K562 (cell line): Measurements from ENCODE around the gene HNRNPU. TPM values are rescaled to one million over a fixed set of nuclear protein-coding genes. Genes with fewer than 3 reads are reported as not detected.

ENCODE experiments used
- ATAC-seq: fragments of 200-7000 bp; cut with Tn5 transposase; 3 replicates; pipeline ENCODE4 v1.9.1; 2020; ENCODE audit warnings: moderate library complexity
- BruUV-seq: library from RNA; stranded (reverse); fragments of 400-500 nt; replicated peaks from 2 replicates; lab custom pipeline; 2021; lab: Mats Ljungman, UMichigan
- CTCF ChIA-PET: fragments of 300-600 bp; formaldehyde crosslinking; extraction: SDS; loops from one replicate; lab custom pipeline; 2021; ENCODE audit warnings: low intra/inter-chr PET ratio; lab: Yijun Ruan, JAX
- POLR2A ChIA-PET: fragments of 300-600, 350-650 bp; sonication (Branson Sonifier 250); formaldehyde crosslinking; extraction: SDS; loops from one replicate; lab custom pipeline; 2021; ENCODE audit warnings: antibody characterized with exemption, inconsistent platforms; lab: Yijun Ruan, JAX
- DNase-seq, 4 experiments: peaks; one replicate each; pipeline versions ENCODE4 v3.0.0 to v3.0.0-alpha.2; 2011 to 2018; ENCODE audit warnings: low spot score in 3 of 4, mixed read lengths in 3 of 4; ENCODE audit errors: extremely low read depth in 1 of 4
- FAIRE-seq: peaks from 2 replicates; lab custom pipeline; 2011; peaks lifted over from hg19 to GRCh38; lab: Jason Lieb, UNC
- H2AFZ ChIP-seq: 2 replicates; pipeline ENCODE4 v1.6.0; 2011; ENCODE audit warnings: low read depth, low read length, control low read depth, inconsistent platforms
- H3K27ac ChIP-seq: fragments of 200-600 bp; 3 replicates; pipeline ENCODE4 v1.8.0; 2011; ENCODE audit warnings: low read depth, mild to moderate bottlenecking, control low read depth, inconsistent platforms, low read length, moderate library complexity, mixed read lengths; ENCODE audit errors: extremely low read depth
- H3K27me3 ChIP-seq, 2 experiments: fragments of 300-600 bp in 1 of 2; 2 replicates in 1 of 2; 3 replicates in 1 of 2; pipeline versions ENCODE4 v1.6.0 to v1.8.0; 2011; ENCODE audit warnings: inconsistent platforms in 2 of 2, low read length in 2 of 2, mild to moderate bottlenecking in 1 of 2, mixed read lengths in 1 of 2, moderate library complexity in 1 of 2; ENCODE audit not compliant: control insufficient read depth in 2 of 2, insufficient read depth in 2 of 2
- H3K36me3 ChIP-seq: fragments of 300-600 bp; 3 replicates; pipeline ENCODE4 v1.8.0; 2011; ENCODE audit warnings: mild to moderate bottlenecking, low read length, inconsistent platforms; ENCODE audit not compliant: control insufficient read depth, insufficient read depth
- H3K4me1 ChIP-seq, 2 experiments: fragments of 200-600 bp in 1 of 2; replicated peaks in 1 of 2; 2 replicates in 1 of 2; 3 replicates in 1 of 2; pipeline versions ENCODE4 v1.5.1 to v1.8.0; 2011; ENCODE audit warnings: inconsistent platforms in 2 of 2, low read length in 2 of 2, mild to moderate bottlenecking in 1 of 2, mixed read lengths in 1 of 2, moderate library complexity in 1 of 2; ENCODE audit not compliant: control insufficient read depth in 2 of 2, insufficient read depth in 2 of 2
- H3K4me2 ChIP-seq: 2 replicates; pipeline ENCODE4 v1.6.1; 2011; ENCODE audit warnings: low read length, control low read depth, inconsistent platforms, mixed read lengths; ENCODE audit not compliant: insufficient read depth
- H3K4me3 ChIP-seq: fragments of 200-600 bp; sonication (generic), shearing (Covaris generic); 2 replicates; pipeline ENCODE4 v1.5.1; 2016; ENCODE audit warnings: control low read depth, inconsistent platforms
- H3K79me2 ChIP-seq: fragments of 200-600 bp; 3 replicates; pipeline ENCODE4 v1.8.0; 2011; ENCODE audit warnings: low read length, inconsistent platforms; ENCODE audit not compliant: control insufficient read depth, insufficient read depth
- H3K9ac ChIP-seq, 2 experiments: 2 replicates each; pipeline versions ENCODE4 v1.6.0 to v1.6.1; 2011; ENCODE audit warnings: low read depth in 2 of 2, low read length in 2 of 2, control low read depth in 1 of 2, inconsistent platforms in 1 of 2, mild to moderate bottlenecking in 1 of 2, mixed read lengths in 1 of 2; ENCODE audit not compliant: insufficient read depth in 1 of 2
- H3K9me1 ChIP-seq: one replicate; pipeline ENCODE4 v1.6.0; 2011; ENCODE audit warnings: inconsistent platforms, mild to moderate bottlenecking, low read length, moderate library complexity; ENCODE audit not compliant: control insufficient read depth, insufficient read depth
- H3K9me3 ChIP-seq: replicated peaks from 2 replicates; pipeline ENCODE4 v1.5.1; 2011; ENCODE audit warnings: low read depth, low read length, inconsistent platforms; ENCODE audit not compliant: control insufficient read depth, insufficient read depth
- H4K20me1 ChIP-seq: replicated peaks from 2 replicates; pipeline ENCODE4 v1.6.1; 2011; ENCODE audit warnings: low read length, inconsistent platforms, mixed read lengths; ENCODE audit not compliant: control insufficient read depth, insufficient read depth
- ARHGAP35 ChIP-seq: fragments of 450-650 bp; IDR thresholded peaks from 2 replicates; pipeline ENCODE4 v1.6.1; 2018; ENCODE audit not compliant: partially characterized antibody
- ATF3 ChIP-seq, 2 experiments: fragments of 450-650 bp in 1 of 2; sonication (generic) in 1 of 2; formaldehyde crosslinking in 1 of 2; IDR thresholded peaks in 1 of 2; conservative IDR thresholded peaks in 1 of 2; 2 replicates each; pipeline versions ENCODE4 v1.6.1 to v1.8.1; 2016 to 2023; ENCODE audit warnings: mild to moderate bottlenecking in 2 of 2, moderate library complexity in 2 of 2, inconsistent platforms in 1 of 2, missing genetic modification reagents in 1 of 2
- CEBPG ChIP-seq, 3 experiments: fragments of 200-800 bp in 1 of 3; sonication (Bioruptor generic) in 1 of 3; sonication (generic) in 1 of 3; formaldehyde crosslinking in 1 of 3; IDR thresholded peaks in 2 of 3; conservative IDR thresholded peaks in 1 of 3; 2 replicates each; pipeline versions ENCODE4 v1.6.1 to v1.8.0; 2016 to 2022; ENCODE audit warnings: missing compliant biosample characterization in 2 of 3, missing genetic modification characterization in 2 of 3, mild to moderate bottlenecking in 1 of 3, missing genetic modification reagents in 1 of 3
- CXXC5 ChIP-seq: fragments of 250-450 bp; sonication (Bioruptor Pico); IDR thresholded peaks from 2 replicates; pipeline ENCODE4 v1.8.0; 2022; ENCODE audit warnings: inconsistent platforms, mild to moderate bottlenecking, moderate library complexity
- ELF4 ChIP-seq: fragments of 450-650 bp; formaldehyde crosslinking; IDR thresholded peaks from 2 replicates; pipeline ENCODE4 v1.4.0; 2022; ENCODE audit warnings: missing genetic modification characterization
- MNT ChIP-seq, 2 experiments: fragments of 450-650 bp; conservative IDR thresholded peaks; 2 replicates each; pipeline ENCODE4 v1.6.1; 2017; ENCODE audit warnings: mild to moderate bottlenecking in 2 of 2, moderate library complexity in 2 of 2
- POLR2A ChIP-seq: fragments of 450-650 bp; conservative IDR thresholded peaks from 2 replicates; pipeline ENCODE4 v1.6.1; 2016
- POLR2AphosphoS5 ChIP-seq: IDR thresholded peaks from 2 replicates; pipeline ENCODE4 v1.6.1; 2011; ENCODE audit warnings: mild to moderate bottlenecking, low read depth, low read length, moderate library complexity; ENCODE audit not compliant: control insufficient read depth, insufficient read depth
- POLR2G ChIP-seq: fragments of 200-400 bp; formaldehyde crosslinking; IDR thresholded peaks from 2 replicates; pipeline ENCODE4 v1.6.1; 2017; ENCODE audit warnings: low read depth, mild to moderate bottlenecking, antibody characterized with exemption, low read length, moderate library complexity
- POLR2H ChIP-seq: IDR thresholded peaks from 2 replicates; pipeline ENCODE4 v1.6.1; 2016; ENCODE audit warnings: missing genetic modification characterization, low read depth, mild to moderate bottlenecking, control low read depth, missing compliant biosample characterization, moderate library complexity
- RBFOX2 ChIP-seq: fragments of 200-400 bp; formaldehyde crosslinking; IDR thresholded peaks from 2 replicates; pipeline ENCODE4 v1.6.1; 2017; ENCODE audit warnings: low read depth, mild to moderate bottlenecking, low read length, moderate library complexity
- RBM22 ChIP-seq: fragments of 200-400 bp; formaldehyde crosslinking; IDR thresholded peaks from 2 replicates; pipeline ENCODE4 v1.6.1; 2018; ENCODE audit warnings: low read length, low read depth; ENCODE audit not compliant: poor library complexity, severe bottlenecking
- SMAD2 ChIP-seq: fragments of 150-350 bp; IDR thresholded peaks from 2 replicates; pipeline ENCODE4 v1.6.1; 2014; ENCODE audit warnings: low read depth, mild to moderate bottlenecking, low read length
- SNRNP70 ChIP-seq: fragments of 200-400 bp; formaldehyde crosslinking; optimal IDR thresholded peaks from 2 replicates; pipeline ENCODE3; 2017; ENCODE audit warnings: low read depth, low read length
- ZNF695 ChIP-seq: fragments of 450-650 bp; formaldehyde crosslinking; IDR thresholded peaks from 2 replicates; pipeline ENCODE4 v1.4.0; 2020; ENCODE audit warnings: mild to moderate bottlenecking, moderate library complexity
- WGBS: fragments of 100-300 bp; shearing (Covaris generic); methylation state at CpG from one replicate; pipeline ENCODE4 v1.1.6; 2016; ENCODE audit warnings: low coverage, mixed read lengths; ENCODE audit not compliant: insufficient coverage; ENCODE audit errors: missing lambda C conversion rate; 5-methylcytosine and 5-hydroxymethylcytosine counted together
- in situ Hi-C: fragments of 300-500 bp; cut with MboI; formaldehyde crosslinking; loops from 4 replicates; pipeline ENCODE4 v1.15.0; 2018; ENCODE audit warnings: inconsistent platforms, mixed read lengths
- intact Hi-C: fragments of 100-400 bp; cut with micrococcal nuclease; formaldehyde crosslinking; loops from 2 replicates; pipeline ENCODE4 v1.14.2; 2022
- polyA plus RNA-seq, 8 experiments: library from polyadenylated mRNA; depleted of rRNA in 4 of 8; stranded (reverse) in 5 of 8; unstranded in 3 of 8; fragments of >200 nt; fragmentation: Nextera tagmentation in 2 of 8; fragmentation: Illumina TruSeq in 1 of 8; extraction: Ambion mirVana in 2 of 8; extraction: Trizol in 1 of 8; gene quantifications; 2 replicates each; pipeline versions ENCODE4 v1.2.1 to v1.2.3, GENCODE V29; 2011 to 2014; ENCODE audit warnings: inconsistent platforms in 1 of 8, missing spikeins in 1 of 8
- total RNA-seq, 7 experiments: library from RNA; depleted of rRNA in 6 of 7; stranded (reverse); fragments of >200 nt in 6 of 7; fragmentation: Illumina TruSeq in 2 of 7; extraction: Trizol in 2 of 7; gene quantifications; 2 replicates each; pipeline versions ENCODE4 v1.2.1 to v1.2.3, GENCODE V29; 2011 to 2021; ENCODE audit warnings: low replicate concordance in 1 of 7

Gene HNRNPU
- total and polyA plus RNA-seq, 9 of the 15 experiments (the other 6 are each of a cell fraction or from before 2014, with no cell fraction given): 159 to 777 (median 577) TPM

GRCh38 chr1:244843148-244843978, 21.0 kb downstream of the HNRNPU start:
- Histone ChIP-seq H3K27me3 (no peaks in the 10 kb centered on the region), H3K4me2 (no peak overlapping the region), H3K36me3 (peaks cover 96% of the 10 kb centered on the region), H3K4me3 (no peak overlapping the region), H4K20me1 (peaks cover 10% of the 10 kb centered on the region), H3K9me1 (no peaks in the 10 kb centered on the region), H3K79me2 (peaks cover 58% of the 10 kb centered on the region), H3K9ac (no peak overlapping the region), H3K27ac (no peak overlapping the region), H3K4me1 (peaks cover 0 to 7% of the 10 kb centered on the region in 2 experiments; a peak in 2 of 5 replicates), H2AFZ (no peak overlapping the region), H3K9me3 (no peaks in the 10 kb centered on the region)
- ChIA-PET POLR2A (interaction anchor here (0.7 to 24.0 kb wide), 3 partner anchors 0 to 14 kb away, joined by 3 to 485 read pairs (median 485); partner anchors contain the start of genes COX20 and HNRNPU), CTCF (no interaction called here)
- intact Hi-C loops: no loop called here
- TF ChIP-seq POLR2H (tag) (peak; percentile 18; the same call in 1 of the 2 replicates), ATF3 (IDR thresholded peaks at IDR 0.05) (0 out of 2 replicates have a peak, but pooled peaks have one; percentile 42), ATF3 (CRISPR knock-in tag; conservative IDR thresholded peaks at IDR 0.05) (no peak), POLR2AphosphoS5 (peak; percentile 36; the same call in 1 of the 2 replicates), CEBPG (CRISPR knock-in tag; IDR thresholded peaks at IDR 0.05) (no peak), CEBPG (tag; conservative IDR thresholded peaks at IDR 0.05 in 1 of 2, IDR thresholded peaks at IDR 0.05 in 1 of 2) (peak in 1 of 2 experiments; percentile 51; a peak in 1 of 4 replicates), MNT (conservative IDR thresholded peaks at IDR 0.05) (no peak), POLR2G (peak; percentile 55; the same call in 1 of the 2 replicates), ELF4 (CRISPR knock-in tag) (no peak), SMAD2 (no peak), RBM22 (peak; percentile 36), ZNF695 (no peak), CXXC5 (CRISPR knock-in tag) (0 out of 2 replicates have a peak, but pooled peaks have one; percentile 18), RBFOX2 (peak; percentile 47), POLR2A (peak; percentile 56), ARHGAP35 (no peak), SNRNP70 (no peak)
- no peak for FAIRE-seq
- WGBS: 74% methylated on average over 6 of the region's 6 CpGs
- no TSS peak for BruUV-seq
- DNase-seq: no peak
- in situ Hi-C loops: no loop called here
- ATAC-seq: no peak
